GM23248 (cell line): ENCODE data around the gene ATF6. TPM values are rescaled to one million over a fixed set of nuclear protein-coding genes. Genes with fewer than 3 reads are reported as not detected.
A peak's percentile ranks its signal among the peaks of the same experiment; 100 is the strongest.

Experiments used
- DNase-seq: peaks from one replicate; pipeline ENCODE4 v3.0.0-alpha.2; 2015
- H2AFZ ChIP-seq: fragments of 200-600 bp; sonication (generic); 2 replicates; pipeline ENCODE4 v1.6.1; 2016; ENCODE audit warnings: antibody characterized with exemption
- H3F3A ChIP-seq: fragments of 200-600 bp; sonication (generic); 2 replicates; pipeline ENCODE4 v1.6.1; 2016; ENCODE audit warnings: mild to moderate bottlenecking, antibody characterized with exemption, mixed run types; ENCODE audit not compliant: insufficient read depth
- H3K27ac ChIP-seq: fragments of 200-600 bp; sonication (generic); 2 replicates; pipeline ENCODE4 v1.5.1; 2016; ENCODE audit warnings: mild to moderate bottlenecking
- H3K27me3 ChIP-seq: fragments of 200-600 bp; sonication (generic); replicated peaks from 2 replicates; pipeline ENCODE4 v1.6.1; 2016; ENCODE audit warnings: mild to moderate bottlenecking; ENCODE audit not compliant: insufficient read depth
- H3K36me3 ChIP-seq: fragments of 200-600 bp; sonication (generic); 2 replicates; pipeline ENCODE4 v1.6.1; 2016; ENCODE audit warnings: low read depth, mild to moderate bottlenecking
- H3K4me1 ChIP-seq: fragments of 200-600 bp; sonication (generic); 2 replicates; pipeline ENCODE4 v1.6.1; 2016; ENCODE audit warnings: mild to moderate bottlenecking; ENCODE audit not compliant: insufficient read depth
- H3K4me2 ChIP-seq: fragments of 200-600 bp; sonication (generic); one replicate; pipeline ENCODE4 v1.6.1; 2016; ENCODE audit warnings: mild to moderate bottlenecking; ENCODE audit not compliant: unreplicated experiment
- H3K4me3 ChIP-seq: fragments of 200-600 bp; sonication (generic); 2 replicates; pipeline ENCODE4 v1.5.1; 2016; ENCODE audit warnings: mild to moderate bottlenecking
- H3K79me2 ChIP-seq: fragments of 200-600 bp; sonication (generic); 2 replicates; pipeline ENCODE4 v1.6.1; 2016; ENCODE audit warnings: mild to moderate bottlenecking; ENCODE audit not compliant: insufficient read depth
- H3K9ac ChIP-seq: fragments of 200-600 bp; sonication (generic); 2 replicates; pipeline ENCODE4 v1.6.1; 2016; ENCODE audit warnings: mild to moderate bottlenecking
- H3K9me2 ChIP-seq: fragments of 200-600 bp; sonication (generic); 2 replicates; pipeline ENCODE4 v1.6.1; 2016; ENCODE audit warnings: mixed run types, mild to moderate bottlenecking, moderate library complexity; ENCODE audit not compliant: insufficient read depth
- H3K9me3 ChIP-seq: fragments of 200-600 bp; sonication (generic); one replicate; pipeline ENCODE4 v1.6.1; 2017; ENCODE audit warnings: low read depth
- H4K20me1 ChIP-seq: fragments of 200-600 bp; sonication (generic); 2 replicates; pipeline ENCODE4 v1.6.0; 2016; ENCODE audit not compliant: insufficient read depth
- EZH2 ChIP-seq: fragments of 200-600 bp; sonication (generic); IDR thresholded peaks from 2 replicates; pipeline ENCODE4 v1.6.1; 2018; ENCODE audit warnings: antibody characterized with exemption, mild to moderate bottlenecking; ENCODE audit not compliant: insufficient read depth, poor library complexity, severe bottlenecking
- EZH2phosphoT487 ChIP-seq: fragments of 200-600 bp; sonication (generic); IDR thresholded peaks from 2 replicates; pipeline ENCODE4 v1.6.1; 2018; ENCODE audit warnings: antibody characterized with exemption, moderate library complexity, mild to moderate bottlenecking, low read depth; ENCODE audit not compliant: insufficient read depth
- WGBS, 2 experiments: methylation state at CpG; one replicate each; pipeline ENCODE4 v1.1.6; 2015 to 2017; ENCODE audit warnings: low lambda C conversion rate in 2 of 2, low coverage in 1 of 2; ENCODE audit errors: missing lambda C conversion rate in 2 of 2; 5-methylcytosine and 5-hydroxymethylcytosine counted together
- in situ Hi-C: fragments of 300-500 bp; cut with MboI; formaldehyde crosslinking; loops from 2 replicates; pipeline ENCODE4 v1.15.0; 2020
- polyA plus RNA-seq: library from polyadenylated mRNA; unstranded; fragments of >200 nt; fragmentation: Nextera tagmentation; extraction: Ambion mirVana; gene quantifications from 2 replicates; pipeline ENCODE4 v1.2.1, GENCODE V29; 2016
- total RNA-seq: library from RNA; depleted of rRNA; stranded (reverse); fragments of >200 nt; shearing (Covaris generic); gene quantifications from 2 replicates; pipeline ENCODE4 v1.2.3, GENCODE V29; 2014

The ATF6 gene
- total and polyA plus RNA-seq, 2 experiments from 2014 or later: 14.8 to 19.8 TPM

- Histone ChIP-seq H3K4me1 (peaks cover 38% of the 10 kb centered on the region), H3K27me3 (no peaks in the 10 kb centered on the region), H3K36me3 (no peaks in the 10 kb centered on the region), H3K4me2 (no peak overlapping the region), H3K4me3 (no peak overlapping the region), H2AFZ (no peak overlapping the region), H3K9ac (no peak overlapping the region), H3F3A (peaks cover 29% of the 10 kb centered on the region), H3K27ac (no peak overlapping the region), H3K9me2 (no peaks in the 10 kb centered on the region), H4K20me1 (no peaks in the 10 kb centered on the region), H3K79me2 (no peaks in the 10 kb centered on the region), H3K9me3 (no peaks in the 10 kb centered on the region)
- in situ Hi-C loops: no loop called here
- DNase-seq: no peak
- TF ChIP-seq EZH2 (no peak), EZH2phosphoT487 (no peak)
Measured at GRCh38 chr1:161838885-161839284, 72.8 kb downstream of the ATF6 start.

- no peak overlapping the region for H3K4me2 ChIP-seq
- H3K79me2 ChIP-seq: no peaks in the 10 kb centered on the region
- H4K20me1 ChIP-seq: no peaks in the 10 kb centered on the region
- peaks cover 29% of the 10 kb centered on the region for H3F3A ChIP-seq
- H3K9ac ChIP-seq: no peak overlapping the region
- in situ Hi-C loops: no loop called here
- no peak overlapping the region for H2AFZ ChIP-seq
- 81 to 83% methylated on average over 2 of the region's 2 CpGs for WGBS, 2 experiments
- H3K4me1 ChIP-seq: peaks cover 38% of the 10 kb centered on the region
- no peak for DNase-seq
- H3K9me3 ChIP-seq: no peaks in the 10 kb centered on the region
- H3K27me3 ChIP-seq: no peaks in the 10 kb centered on the region
- no peak for TF ChIP-seq EZH2phosphoT487
- no peak for TF ChIP-seq EZH2
- H3K4me3 ChIP-seq: no peak overlapping the region
- H3K9me2 ChIP-seq: no peaks in the 10 kb centered on the region
- no peaks in the 10 kb centered on the region for H3K36me3 ChIP-seq
- H3K27ac ChIP-seq: no peak overlapping the region
Measured at GRCh38 chr1:161839591-161839990, 73.5 kb downstream of the ATF6 start.

- Histone ChIP-seq H3K27me3 (no peaks in the 10 kb centered on the region), H3K4me1 (peaks cover 32% of the 10 kb centered on the region), H4K20me1 (no peaks in the 10 kb centered on the region), H3K4me2 (no peak overlapping the region), H3K9me3 (no peaks in the 10 kb centered on the region), H3K36me3 (no peaks in the 10 kb centered on the region), H3K9ac (no peak overlapping the region), H3F3A (peaks cover 26% of the 10 kb centered on the region), H3K4me3 (no peak overlapping the region), H2AFZ (no peak overlapping the region), H3K79me2 (no peaks in the 10 kb centered on the region), H3K27ac (no peak overlapping the region), H3K9me2 (no peaks in the 10 kb centered on the region)
- TF ChIP-seq EZH2 (no peak), EZH2phosphoT487 (no peak)
- DNase-seq: peak; percentile 62
- WGBS, 2 experiments: 28 to 45% methylated on average over 1 of the region's 1 CpG
- in situ Hi-C loops: no loop called here
Measured at GRCh38 chr1:161840363-161840762, 74.2 kb downstream of the ATF6 start.

GRCh38 chr1:161843156-161843555, 77.0 kb downstream of the ATF6 start:
- Histone ChIP-seq H3K27me3 (no peaks in the 10 kb centered on the region), H3K36me3 (peaks cover 3% of the 10 kb centered on the region; the same call in 1 of the 2 replicates), H3F3A (peaks cover 14% of the 10 kb centered on the region; the same call in 1 of the 2 replicates), H3K4me3 (no peak overlapping the region), H3K79me2 (no peaks in the 10 kb centered on the region), H2AFZ (no peak overlapping the region), H4K20me1 (no peaks in the 10 kb centered on the region), H3K9me2 (no peaks in the 10 kb centered on the region), H3K4me2 (peak overlapping the region; percentile 47), H3K27ac (no peak overlapping the region), H3K9me3 (no peaks in the 10 kb centered on the region), H3K9ac (no peak overlapping the region), H3K4me1 (peaks cover 21% of the 10 kb centered on the region)
- WGBS, 2 experiments: 0% methylated on average over 1 of the region's 1 CpG
- DNase-seq: peak; percentile 40
- TF ChIP-seq EZH2 (no peak), EZH2phosphoT487 (no peak)
- in situ Hi-C loops: no loop called here

GRCh38 chr1:161844696-161845095, 78.6 kb downstream of the ATF6 start:
- no peak overlapping the region for H3K9ac ChIP-seq
- H4K20me1 ChIP-seq: no peaks in the 10 kb centered on the region
- peaks cover 3% of the 10 kb centered on the region; the same call in 1 of the 2 replicates for H3K36me3 ChIP-seq
- H3K79me2 ChIP-seq: no peaks in the 10 kb centered on the region
- in situ Hi-C loops: no loop called here
- no peak overlapping the region for H3K4me2 ChIP-seq
- no peak overlapping the region for H3K4me3 ChIP-seq
- H3K9me2 ChIP-seq: no peaks in the 10 kb centered on the region
- peaks cover 21% of the 10 kb centered on the region for H3K4me1 ChIP-seq
- peaks cover 14% of the 10 kb centered on the region; the same call in 1 of the 2 replicates for H3F3A ChIP-seq
- no peaks in the 10 kb centered on the region for H3K9me3 ChIP-seq
- no peak for DNase-seq
- H3K27ac ChIP-seq: no peak overlapping the region
- no peaks in the 10 kb centered on the region for H3K27me3 ChIP-seq
- no peak overlapping the region for H2AFZ ChIP-seq
- TF ChIP-seq EZH2 (no peak), EZH2phosphoT487 (no peak)
